A673 (cell line): ENCODE measurements around the gene RFTN1. TPM values are rescaled to one million over a fixed set of nuclear protein-coding genes. Genes with fewer than 3 reads are reported as not detected.

Source experiments
- BruUV-seq: library from RNA; stranded (reverse); fragments of 400-500 nt; replicated peaks from 2 replicates; lab custom pipeline; 2021; lab: Mats Ljungman, UMichigan
- CTCF ChIA-PET: fragments of 300-600 bp; sonication (Branson Sonifier 250); formaldehyde crosslinking; loops from one replicate; lab custom pipeline; 2022; ENCODE audit warnings: antibody characterized with exemption; lab: Charles Lee
- POLR2A ChIA-PET: fragments of 300-600 bp; sonication (Branson Sonifier 250); formaldehyde crosslinking; loops from one replicate; lab custom pipeline; 2022; ENCODE audit warnings: antibody characterized with exemption; ENCODE audit not compliant: low non-redundant PET; lab: Charles Lee
- DNase-seq: peaks from one replicate; pipeline ENCODE4 v3.0.0-alpha.2; 2015; ENCODE audit warnings: low spot score
- H3K27ac ChIP-seq: fragments of 200-600 bp; sonication (generic); 2 replicates; pipeline ENCODE4 v1.5.1; 2016; ENCODE audit warnings: mixed run types, low read depth, mild to moderate bottlenecking, mixed read lengths, antibody characterized with exemption, low read length; ENCODE audit not compliant: poor library complexity, severe bottlenecking
- H3K27me3 ChIP-seq: fragments of 200-600 bp; sonication (generic); replicated peaks from 2 replicates; pipeline ENCODE4 v1.6.1; 2017; ENCODE audit warnings: mixed run types, low read depth, mild to moderate bottlenecking, mixed read lengths, antibody characterized with exemption, low read length; ENCODE audit not compliant: insufficient read depth, poor library complexity
- H3K36me3 ChIP-seq: fragments of 200-600 bp; sonication (generic); 2 replicates; pipeline ENCODE4 v1.6.1; 2016; ENCODE audit warnings: mixed run types, mild to moderate bottlenecking, mixed read lengths, antibody characterized with exemption, low read length; ENCODE audit not compliant: insufficient read depth, poor library complexity, severe bottlenecking
- H3K4me1 ChIP-seq: fragments of 200-600 bp; sonication (generic); 2 replicates; pipeline ENCODE4 v1.6.1; 2017; ENCODE audit warnings: mixed run types, mild to moderate bottlenecking, mixed read lengths, antibody characterized with exemption, low read length; ENCODE audit not compliant: insufficient read depth, poor library complexity, severe bottlenecking
- H3K4me3 ChIP-seq: fragments of 200-600 bp; sonication (generic); 2 replicates; pipeline ENCODE4 v1.5.1; 2016; ENCODE audit warnings: low read depth, mixed run types, mild to moderate bottlenecking, mixed read lengths, low read length; ENCODE audit not compliant: poor library complexity, severe bottlenecking
- H3K9me3 ChIP-seq: fragments of 200-600 bp; sonication (generic); 2 replicates; pipeline ENCODE4 v1.6.1; 2016; ENCODE audit warnings: mixed run types, low read depth, mild to moderate bottlenecking, mixed read lengths, antibody characterized with exemption, low read length; ENCODE audit not compliant: poor library complexity, severe bottlenecking
- CTCF ChIP-seq: fragments of 300-800, 200-600 bp; sonication (generic); conservative IDR thresholded peaks from 2 replicates; pipeline ENCODE4 v1.5.1; 2017; ENCODE audit warnings: low read depth, mild to moderate bottlenecking, antibody characterized with exemption, low read length, moderate library complexity, mixed read lengths
- EZH2 ChIP-seq: fragments of 200-600 bp; sonication (generic); IDR thresholded peaks from 2 replicates; pipeline ENCODE4 v1.6.1; 2017; ENCODE audit warnings: borderline replicate concordance, low read depth, mild to moderate bottlenecking, mixed read lengths, antibody characterized with exemption, low read length; ENCODE audit not compliant: poor library complexity, severe bottlenecking
- intact Hi-C: fragments of 100-400 bp; cut with micrococcal nuclease; formaldehyde crosslinking; loops from one replicate; pipeline ENCODE4 v1.10.0; 2022; ENCODE audit not compliant: unreplicated experiment
- total RNA-seq: library from RNA; stranded (reverse); gene quantifications from 2 replicates; pipeline ENCODE4 v1.2.3, GENCODE V29; 2021

RFTN1 gene
- total RNA-seq, 1 experiment from 2014 or later, result 0.60 TPM

GRCh38 chr3:16468336-16469098 lies 45.0 kb downstream of the RFTN1 start:
- Histone ChIP-seq H3K4me1 (peaks cover 14% of the 10 kb centered on the region), H3K9me3 (peaks cover 11% of the 10 kb centered on the region), H3K27me3 (peaks cover 16% of the 10 kb centered on the region), H3K36me3 (no peaks in the 10 kb centered on the region), H3K4me3 (no peak overlapping the region), H3K27ac (no peak overlapping the region)
- no TSS peak for BruUV-seq
- no peak for TF ChIP-seq EZH2
- DNase-seq, result peak; percentile 51
- ChIA-PET CTCF (interaction anchor here (0.6 kb wide), 1 partner anchor 834 kb away, joined by 9 read pairs; no protein-coding TSS in a partner anchor), POLR2A (no interaction called here)
- intact Hi-C loops, result no loop called here

GRCh38 chr3:16468002-16468335 lies 45.5 kb downstream of the RFTN1 start:
- H3K4me1 ChIP-seq, result peaks cover 14% of the 10 kb centered on the region
- TF ChIP-seq CTCF, result no peak
- TF ChIP-seq EZH2, result no peak
- peaks cover 11% of the 10 kb centered on the region for H3K9me3 ChIP-seq
- H3K4me3 ChIP-seq, result no peak overlapping the region
- DNase-seq, result no peak
- BruUV-seq, result no TSS peak
- H3K36me3 ChIP-seq, result no peaks in the 10 kb centered on the region
- intact Hi-C loops, result no loop called here
- CTCF ChIA-PET, result no interaction called here
- POLR2A ChIA-PET, result no interaction called here
- H3K27me3 ChIP-seq, result peaks cover 18% of the 10 kb centered on the region
- no peak overlapping the region for H3K27ac ChIP-seq

GRCh38 chr3:16467393-16467792 lies 46.1 kb downstream of the RFTN1 start:
- H3K4me3 ChIP-seq, result no peak overlapping the region
- H3K27me3 ChIP-seq, result peaks cover 22% of the 10 kb centered on the region
- ChIA-PET CTCF (no interaction called here), POLR2A (no interaction called here)
- peaks cover 11% of the 10 kb centered on the region for H3K9me3 ChIP-seq
- peaks cover 14% of the 10 kb centered on the region for H3K4me1 ChIP-seq
- DNase-seq, result no peak
- TF ChIP-seq EZH2, result no peak
- TF ChIP-seq CTCF, result no peak
- no peaks in the 10 kb centered on the region for H3K36me3 ChIP-seq
- BruUV-seq, result no TSS peak
- intact Hi-C loops, result no loop called here
- no peak overlapping the region for H3K27ac ChIP-seq

GRCh38 chr3:16466822-16467221 lies 46.7 kb downstream of the RFTN1 start:
- ChIA-PET POLR2A (no interaction called here), CTCF (no interaction called here)
- no peak overlapping the region for H3K27ac ChIP-seq

More at GRCh38 chr3:16466822-16467221, 46.7 kb downstream of the RFTN1 start:
- no peak for TF ChIP-seq EZH2
- no peak for TF ChIP-seq CTCF
- no TSS peak for BruUV-seq
- peaks cover 22% of the 10 kb centered on the region for H3K27me3 ChIP-seq
- no peaks in the 10 kb centered on the region for H3K36me3 ChIP-seq
- H3K9me3 ChIP-seq, result peaks cover 11% of the 10 kb centered on the region
- peaks cover 14% of the 10 kb centered on the region for H3K4me1 ChIP-seq
- DNase-seq, result no peak
- intact Hi-C loops, result no loop called here
- no peak overlapping the region for H3K4me3 ChIP-seq
